Tibial nerve (tissue), 4 donors: Measurements from ENCODE around the gene SPTBN5.

Experiments
- EP300 ChIP-seq, 2 donors: sonication (generic); formaldehyde crosslinking; IDR thresholded peaks; one replicate each; pipeline ENCODE4 v1.6.1; 2017; ENCODE audit warnings: antibody characterized with exemption in 2 of 2, mild to moderate bottlenecking in 1 of 2
- POLR2A ChIP-seq, 2 donors: fragments of 450-650 bp; IDR thresholded peaks; one replicate each; pipeline ENCODE4 v1.6.1; 2017; ENCODE audit warnings: antibody characterized with exemption in 2 of 2, mild to moderate bottlenecking in 2 of 2, moderate library complexity in 2 of 2
- TF ChIP-seq, protein P1 (sequence below), 5 experiments: fragments of 200-600 bp in 3 of 5; fragments of 450-650 bp in 2 of 5; sonication (generic) in 3 of 5; IDR thresholded peaks; one replicate each; pipeline ENCODE4 v1.5.1; 2016 to 2019; ENCODE audit warnings: antibody characterized with exemption in 5 of 5, mild to moderate bottlenecking in 3 of 5, moderate library complexity in 2 of 5

- TF ChIP-seq EP300 (IDR thresholded peaks at IDR 0.05) (no peak), POLR2A (IDR thresholded peaks at IDR 0.05) (no peak)
- TF ChIP-seq, protein P1, sequence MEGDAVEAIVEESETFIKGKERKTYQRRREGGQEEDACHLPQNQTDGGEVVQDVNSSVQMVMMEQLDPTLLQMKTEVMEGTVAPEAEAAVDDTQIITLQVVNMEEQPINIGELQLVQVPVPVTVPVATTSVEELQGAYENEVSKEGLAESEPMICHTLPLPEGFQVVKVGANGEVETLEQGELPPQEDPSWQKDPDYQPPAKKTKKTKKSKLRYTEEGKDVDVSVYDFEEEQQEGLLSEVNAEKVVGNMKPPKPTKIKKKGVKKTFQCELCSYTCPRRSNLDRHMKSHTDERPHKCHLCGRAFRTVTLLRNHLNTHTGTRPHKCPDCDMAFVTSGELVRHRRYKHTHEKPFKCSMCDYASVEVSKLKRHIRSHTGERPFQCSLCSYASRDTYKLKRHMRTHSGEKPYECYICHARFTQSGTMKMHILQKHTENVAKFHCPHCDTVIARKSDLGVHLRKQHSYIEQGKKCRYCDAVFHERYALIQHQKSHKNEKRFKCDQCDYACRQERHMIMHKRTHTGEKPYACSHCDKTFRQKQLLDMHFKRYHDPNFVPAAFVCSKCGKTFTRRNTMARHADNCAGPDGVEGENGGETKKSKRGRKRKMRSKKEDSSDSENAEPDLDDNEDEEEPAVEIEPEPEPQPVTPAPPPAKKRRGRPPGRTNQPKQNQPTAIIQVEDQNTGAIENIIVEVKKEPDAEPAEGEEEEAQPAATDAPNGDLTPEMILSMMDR (IDR thresholded peaks at IDR 0.05), result no peak
Observed at GRCh38 chr15:41822957-41823356, 70.9 kb downstream of the SPTBN5 start.
